ENCODE data around the gene FOXD4L1.
"Not testable (repeated sequence)": the region's sequence is repeated elsewhere in the genome, so short reads cannot be mapped to it uniquely, and the experiment has no call there.

FOXD4L1 gene

GRCh38 chr2:113498365-113498764, at the start of gene FOXD4L1:
Gene FOXD4L1, plus strand, starts transcription at chr2:113498665. Its CDS starts 592 bp downstream, at chr2:113499257.
- not testable (repeated sequence) for DNase-seq (ENCODE audit: low read depth)

GRCh38 chr2:113465770-113466169, 32.7 kb upstream of the FOXD4L1 start:
- not testable (repeated sequence) for DNase-seq (ENCODE audit: low read depth)

- DNase-seq (ENCODE audit: low read depth): not testable (repeated sequence)
Observed at GRCh38 chr2:113476688-113477368, 21.6 kb upstream of the FOXD4L1 start.

- not testable (repeated sequence) for DNase-seq (ENCODE audit: low read depth)
Observed at GRCh38 chr2:113496527-113496926, 1.9 kb upstream of the FOXD4L1 start.

GRCh38 chr2:113499019-113499885, 787 bp downstream of the FOXD4L1 start:
- not testable (repeated sequence) for DNase-seq (ENCODE audit: low read depth)

- DNase-seq (ENCODE audit: low read depth): not testable (repeated sequence)
Observed at GRCh38 chr2:113499886-113500722, 1.6 kb downstream of the FOXD4L1 start.

GRCh38 chr2:113500723-113501038, 2.2 kb downstream of the FOXD4L1 start:
- DNase-seq (ENCODE audit: low read depth): not testable (repeated sequence)

- DNase-seq (ENCODE audit: low read depth): not testable (repeated sequence)
Observed at GRCh38 chr2:113502216-113503093, 4.0 kb downstream of the FOXD4L1 start.

GRCh38 chr2:113503094-113504042, 4.9 kb downstream of the FOXD4L1 start:
- DNase-seq (ENCODE audit: low read depth): not testable (repeated sequence)

- not testable (repeated sequence) for DNase-seq (ENCODE audit: low read depth)
Observed at GRCh38 chr2:113504081-113504480, 5.6 kb downstream of the FOXD4L1 start.

- not testable (repeated sequence) for DNase-seq (ENCODE audit: low read depth)
Observed at GRCh38 chr2:113507394-113508140, 9.1 kb downstream of the FOXD4L1 start.

GRCh38 chr2:113508187-113508586, 9.7 kb downstream of the FOXD4L1 start:
- DNase-seq (ENCODE audit: low read depth): not testable (repeated sequence)

GRCh38 chr2:113510913-113511312, 12.4 kb downstream of the FOXD4L1 start:
- DNase-seq (ENCODE audit: low read depth): not testable (repeated sequence)

- not testable (repeated sequence) for DNase-seq (ENCODE audit: low read depth)
Observed at GRCh38 chr2:113511859-113512258, 13.4 kb downstream of the FOXD4L1 start.

GRCh38 chr2:113515457-113515856, 17.0 kb downstream of the FOXD4L1 start:
- not testable (repeated sequence) for DNase-seq (ENCODE audit: low read depth)

GRCh38 chr2:113515995-113516394, 17.5 kb downstream of the FOXD4L1 start:
- not testable (repeated sequence) for DNase-seq (ENCODE audit: low read depth)

- DNase-seq (ENCODE audit: low read depth): not testable (repeated sequence)
Observed at GRCh38 chr2:113517025-113517424, 18.6 kb downstream of the FOXD4L1 start.

GRCh38 chr2:113520837-113521236, 22.4 kb downstream of the FOXD4L1 start:
- not testable (repeated sequence) for DNase-seq (ENCODE audit: low read depth)

GRCh38 chr2:113521492-113521891, 23.0 kb downstream of the FOXD4L1 start:
- not testable (repeated sequence) for DNase-seq (ENCODE audit: low read depth)
